Body of pancreas (tissue), 4 donors: Measurements from ENCODE around the gene HACD2. TPM values are rescaled to one million over a fixed set of nuclear protein-coding genes. Genes with fewer than 3 reads are reported as not detected.
A peak's percentile ranks its signal among the peaks of the same experiment; 100 is the strongest.
"Not testable (repeated sequence)": the region's sequence is repeated elsewhere in the genome, so short reads cannot be mapped to it uniquely, and the experiment has no call there.

Experiments
- ATAC-seq: fragments of 150-250 bp; one replicate; pipeline ENCODE4 v1.9.1; 2016
- DNase-seq, 4 donors: peaks; one replicate each; pipeline ENCODE4 v3.0.0-alpha.2; 2019
- H3K27ac ChIP-seq, 4 donors: fragments of 200-600 bp; sonication (generic); 1 replicate in 3 of 4; 2 replicates in 1 of 4; pipeline versions ENCODE4 v1.5.1 to v1.6.1; 2016 to 2019; ENCODE audit warnings: mild to moderate bottlenecking in 1 of 4, mixed read lengths in 1 of 4, moderate library complexity in 1 of 4
- H3K27me3 ChIP-seq, 2 donors: fragments of 200-600 bp; sonication (generic); one replicate each; pipeline ENCODE4 v1.6.0; 2016; ENCODE audit warnings: mild to moderate bottlenecking in 1 of 2
- H3K36me3 ChIP-seq, 2 donors: fragments of 200-600 bp; sonication (generic); replicated peaks in 1 of 2; 2 replicates each; pipeline ENCODE4 v1.5.1; 2016; ENCODE audit warnings: low read depth in 2 of 2; ENCODE audit not compliant: insufficient read depth in 1 of 2
- H3K4me1 ChIP-seq: fragments of 200-600 bp; sonication (generic); one replicate; pipeline ENCODE4 v1.6.0; 2016
- H3K4me3 ChIP-seq, 2 donors: fragments of 200-600 bp; sonication (generic); 1 replicate in 1 of 2; 2 replicates in 1 of 2; pipeline ENCODE4 v1.5.1; 2016 to 2019
- H3K9me3 ChIP-seq, 3 donors: fragments of 200-600 bp; sonication (generic); 1 replicate in 2 of 3; 2 replicates in 1 of 3; pipeline ENCODE4 v1.5.1; 2016
- POLR2A ChIP-seq, 3 donors: fragments of 450-650 bp; IDR thresholded peaks; one replicate each; pipeline ENCODE4 v1.6.1; 2016; ENCODE audit warnings: antibody characterized with exemption in 3 of 3, mild to moderate bottlenecking in 2 of 3
- WGBS, 2 donors: methylation state at CpG; one replicate each; pipeline ENCODE4 v1.1.5; 2017; 5-methylcytosine and 5-hydroxymethylcytosine counted together
- intact Hi-C: fragments of 100-400 bp; cut with DNase I; formaldehyde crosslinking; loops from one replicate; pipeline ENCODE4 v1.15.1; 2023
- total RNA-seq, 2 donors: library from RNA; depleted of rRNA; stranded (reverse); fragments of >200 nt; gene quantifications; one replicate each; pipeline ENCODE4 v1.1.0, GENCODE V29; 2016
- TF ChIP-seq, protein P1 (sequence below), 7 experiments: fragments of 450-650 bp in 4 of 7; fragments of 200-600 bp in 3 of 7; sonication (generic) in 3 of 7; IDR thresholded peaks; one replicate each; pipeline ENCODE4 v1.5.1; 2016 to 2019; ENCODE audit warnings: antibody characterized with exemption in 7 of 7

Gene HACD2
- total RNA-seq, 2 donors from 2014 or later, result 13.2 to 16.3 TPM

DNA sequence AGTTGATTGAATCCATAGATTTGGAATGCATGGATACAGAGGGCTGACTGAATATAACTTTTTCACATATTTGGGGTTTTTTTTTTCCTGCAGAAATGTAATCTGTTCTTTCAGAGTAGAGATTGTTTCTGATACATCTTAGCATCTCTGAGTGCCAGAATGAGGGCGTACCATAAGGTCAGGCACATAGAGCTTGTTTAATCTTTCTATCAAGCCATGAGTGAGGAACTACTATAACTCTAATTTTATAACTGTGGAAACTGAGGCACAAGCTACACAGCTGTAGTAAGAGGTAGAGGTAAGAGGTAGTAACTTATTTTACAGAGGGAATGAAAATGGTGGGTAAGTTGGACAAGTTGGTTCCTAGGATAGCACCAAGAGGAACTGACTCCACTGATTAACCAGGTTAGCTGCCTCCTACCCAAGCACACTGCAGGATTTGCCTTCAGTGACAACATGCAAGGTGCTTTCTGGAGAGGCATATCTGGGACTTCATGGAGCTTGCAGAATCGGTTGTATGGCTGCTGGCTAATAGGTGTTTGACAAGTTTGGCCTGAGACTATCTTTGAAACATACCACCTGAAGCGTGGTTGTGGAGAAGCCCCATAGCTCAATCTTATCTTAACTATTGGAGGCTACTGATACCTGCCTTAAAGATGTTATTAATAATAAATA, 23.5 kb upstream of the HACD2 start:
- H3K4me1 ChIP-seq, result peaks cover 11% of the 10 kb centered on the region
- ATAC-seq, result no peak
- no peaks in the 10 kb centered on the region for H3K9me3 ChIP-seq
- H3K4me3 ChIP-seq, result no peak overlapping the region
- H3K27me3 ChIP-seq, result no peaks in the 10 kb centered on the region
- no peak overlapping the region for H3K27ac ChIP-seq
- intact Hi-C loops, result no loop called here
- DNase-seq, result no peak
- TF ChIP-seq, protein P1, sequence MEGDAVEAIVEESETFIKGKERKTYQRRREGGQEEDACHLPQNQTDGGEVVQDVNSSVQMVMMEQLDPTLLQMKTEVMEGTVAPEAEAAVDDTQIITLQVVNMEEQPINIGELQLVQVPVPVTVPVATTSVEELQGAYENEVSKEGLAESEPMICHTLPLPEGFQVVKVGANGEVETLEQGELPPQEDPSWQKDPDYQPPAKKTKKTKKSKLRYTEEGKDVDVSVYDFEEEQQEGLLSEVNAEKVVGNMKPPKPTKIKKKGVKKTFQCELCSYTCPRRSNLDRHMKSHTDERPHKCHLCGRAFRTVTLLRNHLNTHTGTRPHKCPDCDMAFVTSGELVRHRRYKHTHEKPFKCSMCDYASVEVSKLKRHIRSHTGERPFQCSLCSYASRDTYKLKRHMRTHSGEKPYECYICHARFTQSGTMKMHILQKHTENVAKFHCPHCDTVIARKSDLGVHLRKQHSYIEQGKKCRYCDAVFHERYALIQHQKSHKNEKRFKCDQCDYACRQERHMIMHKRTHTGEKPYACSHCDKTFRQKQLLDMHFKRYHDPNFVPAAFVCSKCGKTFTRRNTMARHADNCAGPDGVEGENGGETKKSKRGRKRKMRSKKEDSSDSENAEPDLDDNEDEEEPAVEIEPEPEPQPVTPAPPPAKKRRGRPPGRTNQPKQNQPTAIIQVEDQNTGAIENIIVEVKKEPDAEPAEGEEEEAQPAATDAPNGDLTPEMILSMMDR (IDR thresholded peaks at IDR 0.05), result no peak
- no peak for TF ChIP-seq POLR2A (IDR thresholded peaks at IDR 0.05)
- H3K36me3 ChIP-seq, result no peaks in the 10 kb centered on the region
- 61 to 79% methylated on average over 3 of the region's 3 CpGs for WGBS, 2 donors

DNA sequence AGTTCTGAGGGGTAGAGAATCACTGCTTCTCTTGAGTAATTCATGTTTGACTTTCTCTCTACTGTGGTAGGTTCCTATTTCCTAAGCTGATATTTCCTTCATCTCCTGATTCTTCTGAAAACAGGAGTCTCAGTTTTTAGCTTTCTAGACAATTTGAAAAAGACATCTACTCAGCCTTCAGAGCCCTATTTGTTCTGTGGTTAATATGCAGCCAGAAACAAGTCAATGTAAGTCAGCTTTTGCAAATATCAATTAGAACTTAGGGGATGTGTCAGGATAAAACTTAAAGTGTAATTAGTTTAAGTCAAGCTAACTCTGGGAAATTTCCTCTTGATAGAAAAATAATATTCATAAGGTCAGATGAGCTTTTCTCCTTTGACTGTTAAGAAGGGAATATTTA, 21.7 kb upstream of the HACD2 start:
- no peak overlapping the region for H3K4me3 ChIP-seq
- no peak for TF ChIP-seq POLR2A (IDR thresholded peaks at IDR 0.05)
- TF ChIP-seq, protein P1 (IDR thresholded peaks at IDR 0.05), result no peak
- no peaks in the 10 kb centered on the region for H3K36me3 ChIP-seq
- intact Hi-C loops, result no loop called here
- H3K27me3 ChIP-seq, result no peaks in the 10 kb centered on the region
- peaks cover 14% of the 10 kb centered on the region for H3K4me1 ChIP-seq
- no peaks in the 10 kb centered on the region for H3K9me3 ChIP-seq
- H3K27ac ChIP-seq, result no peak overlapping the region
- DNase-seq (no peak), ATAC-seq (no peak)

DNA sequence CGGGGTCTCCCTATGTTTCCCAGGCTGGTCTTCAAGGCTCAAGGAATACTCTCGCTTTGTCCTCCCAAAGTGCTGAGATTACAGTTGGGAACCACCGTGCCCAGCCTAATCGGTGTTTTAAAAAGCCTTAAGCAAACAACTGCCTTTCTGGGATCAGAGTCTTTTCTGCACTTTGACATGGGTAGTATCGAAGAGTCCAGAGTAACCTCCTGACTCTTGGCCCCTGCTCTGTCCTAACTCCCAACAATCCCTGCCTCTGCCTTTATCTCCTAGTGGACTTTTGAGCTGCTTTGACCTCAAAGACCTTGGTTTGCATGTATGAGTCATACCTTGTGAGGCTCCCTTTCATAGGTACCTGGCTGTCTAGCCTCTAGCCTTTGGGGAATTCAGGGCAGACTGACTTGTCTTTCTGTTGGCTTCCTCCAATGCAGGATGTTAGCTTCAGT, 21.0 kb upstream of the HACD2 start:
- Histone ChIP-seq H3K36me3 (no peaks in the 10 kb centered on the region), H3K9me3 (no peaks in the 10 kb centered on the region), H3K27ac (peak overlapping the region in 3 of 4 donors; percentile 33 to 48 (median 45)), H3K4me3 (no peak overlapping the region), H3K4me1 (peaks cover 14% of the 10 kb centered on the region), H3K27me3 (no peaks in the 10 kb centered on the region)
- TF ChIP-seq, protein P1 (IDR thresholded peaks at IDR 0.05), result no peak
- TF ChIP-seq POLR2A (IDR thresholded peaks at IDR 0.05), result no peak
- intact Hi-C loops, result no loop called here
- 35 to 56% methylated on average over 5 of the region's 5 CpGs for WGBS, 2 donors
- ATAC-seq (peak; percentile 73), DNase-seq (peak in 1 of 4 donors; percentile 11)

DNA sequence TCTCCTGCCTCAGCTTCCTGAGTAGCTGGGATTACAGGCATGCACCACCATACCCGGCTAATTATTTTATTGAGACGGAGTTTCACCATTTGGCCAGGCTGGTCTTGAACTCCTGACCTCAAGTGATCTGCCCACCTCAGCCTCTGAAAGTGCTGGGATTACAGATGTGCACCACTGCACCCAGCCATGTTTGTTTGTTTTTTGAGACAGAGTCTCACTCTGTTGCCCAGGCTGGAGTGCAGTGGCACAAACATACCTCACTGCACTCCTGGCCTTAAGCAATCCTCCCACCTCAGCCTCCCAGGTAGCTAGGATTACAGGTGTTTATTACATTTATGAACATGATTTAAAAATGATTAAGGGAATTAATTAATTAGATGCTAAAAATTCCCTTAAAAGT, 18.3 kb upstream of the HACD2 start:
- H3K9me3 ChIP-seq, DNase-seq, ATAC-seq, intact Hi-C loops, H3K4me3 ChIP-seq, H3K27ac ChIP-seq, H3K27me3 ChIP-seq, H3K36me3 ChIP-seq: not testable (repeated sequence)
- H3K4me1 ChIP-seq, result peaks cover 14% of the 10 kb centered on the region
- 91 to 97% methylated on average over 2 of the region's 2 CpGs for WGBS, 2 donors

DNA sequence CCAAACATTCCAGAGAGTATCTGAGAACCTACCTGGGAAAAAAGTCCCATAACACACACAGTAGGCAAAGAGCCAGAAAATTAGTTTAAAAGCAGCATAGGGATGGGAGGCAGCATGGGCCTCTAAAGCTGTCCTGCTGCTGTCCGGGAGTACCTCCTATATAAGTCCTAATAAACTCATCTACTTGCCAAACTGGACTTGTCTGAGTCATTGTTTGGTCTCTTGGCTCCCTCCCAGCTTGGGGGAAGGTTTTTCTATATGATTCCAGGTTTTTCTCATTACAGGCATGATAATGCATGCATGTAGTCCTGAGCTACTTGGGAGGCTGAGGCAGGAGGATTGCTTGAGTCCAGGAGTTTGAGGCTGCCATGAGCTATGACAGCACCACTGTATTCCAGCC, 17.5 kb upstream of the HACD2 start:
- H3K9me3 ChIP-seq, result no peaks in the 10 kb centered on the region
- H3K27me3 ChIP-seq, result no peaks in the 10 kb centered on the region
- 38 to 53% methylated on average over 1 of the region's 1 CpG for WGBS, 2 donors
- H3K27ac ChIP-seq, result no peak overlapping the region
- H3K4me3 ChIP-seq, result no peak overlapping the region
- intact Hi-C loops, result no loop called here
- H3K4me1 ChIP-seq, result peaks cover 14% of the 10 kb centered on the region
- TF ChIP-seq, protein P1 (IDR thresholded peaks at IDR 0.05), result no peak
- no peak for TF ChIP-seq POLR2A (IDR thresholded peaks at IDR 0.05)
- no peak for ATAC-seq
- H3K36me3 ChIP-seq, result no peaks in the 10 kb centered on the region
- DNase-seq, result peak; percentile 13 to 72 (median 26)

DNA sequence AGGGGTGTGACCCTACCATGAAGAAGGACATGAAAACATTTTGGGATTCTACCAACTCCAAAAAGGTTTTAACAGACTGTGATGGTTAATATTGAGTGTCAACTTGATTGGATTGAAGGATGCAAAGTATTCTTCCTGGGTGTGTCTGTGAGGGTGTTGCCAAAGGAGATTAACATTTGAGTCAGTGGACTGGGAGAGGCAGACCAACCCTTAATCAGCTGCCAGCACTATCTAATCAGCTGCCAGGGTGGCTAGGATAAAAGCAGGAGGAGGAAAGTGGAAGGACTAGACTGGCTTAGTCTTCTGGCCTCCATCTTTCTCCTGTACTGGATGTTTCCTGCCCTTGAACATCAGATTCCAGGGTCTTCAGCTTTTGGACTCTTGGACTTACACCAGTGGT, 16.0 kb upstream of the HACD2 start:
- peaks cover 12% of the 10 kb centered on the region for H3K4me1 ChIP-seq
- H3K27me3 ChIP-seq, DNase-seq, H3K27ac ChIP-seq, H3K36me3 ChIP-seq, intact Hi-C loops, H3K9me3 ChIP-seq, ATAC-seq, H3K4me3 ChIP-seq: not testable (repeated sequence)
